NCI-H2196 treated with DMSO at 0.1 percent for 48 hours (cell line): ENCODE measurements around the gene SRL.

Experiments used
- DNase-seq: peaks from one replicate; lab custom pipeline; 2025; ENCODE audit not compliant: unreplicated experiment; lab: John Stamatoyannopoulos, UW

Gene SRL

DNA sequence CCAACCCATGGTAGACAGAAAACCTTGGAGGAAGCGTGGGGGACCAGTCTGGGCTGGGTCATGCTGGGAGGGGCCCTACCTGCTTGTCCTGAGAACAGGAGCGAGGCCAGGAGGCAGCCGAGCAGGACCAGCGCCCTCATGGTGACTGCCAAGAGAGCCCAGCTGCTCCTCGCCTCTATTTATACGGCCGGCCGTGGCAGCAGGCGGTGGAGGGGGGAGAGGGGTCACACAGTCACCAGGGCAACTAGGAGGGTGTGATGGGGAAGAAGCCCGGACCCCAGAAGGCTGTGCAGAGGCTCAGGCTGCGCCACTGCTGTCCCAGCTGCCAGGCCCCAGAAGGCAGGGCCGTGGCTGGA is at the start of gene SRL:
Gene SRL, minus strand, starts transcription at position 153 of the 356 bp plus-strand sequence. Its CDS starts 13 bp downstream, at position 140.
- DNase-seq = no peak

DNA sequence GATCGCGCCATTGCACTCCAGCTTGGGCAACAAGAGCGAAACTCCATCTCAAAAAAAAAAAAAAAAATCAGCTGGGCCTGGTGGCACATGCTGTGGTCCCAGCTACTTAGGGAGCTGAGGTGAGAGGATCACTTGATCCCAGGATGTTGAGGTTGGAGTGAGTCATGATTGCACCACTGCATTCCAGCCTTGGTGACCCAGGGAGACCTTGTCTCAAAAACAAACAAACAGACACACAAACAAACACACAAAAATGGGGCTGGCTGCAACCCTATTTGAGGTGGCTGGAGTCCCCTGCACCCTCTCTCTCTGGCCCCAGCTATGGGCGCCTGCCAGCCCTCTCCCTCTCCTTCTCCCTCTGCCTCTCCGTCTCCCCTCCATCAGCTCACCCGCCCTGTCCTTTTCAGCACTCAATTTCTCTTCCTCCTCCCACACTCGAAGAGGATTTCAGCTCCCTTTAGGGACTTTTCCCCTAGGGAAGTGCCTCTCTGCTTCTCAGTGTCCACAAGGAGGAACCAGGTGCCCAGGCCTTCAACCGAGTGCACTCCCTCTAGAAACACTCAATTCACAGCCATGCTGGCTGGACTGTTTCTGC is 48.5 kb upstream of the SRL start:
- peak; percentile 51 for DNase-seq

DNA sequence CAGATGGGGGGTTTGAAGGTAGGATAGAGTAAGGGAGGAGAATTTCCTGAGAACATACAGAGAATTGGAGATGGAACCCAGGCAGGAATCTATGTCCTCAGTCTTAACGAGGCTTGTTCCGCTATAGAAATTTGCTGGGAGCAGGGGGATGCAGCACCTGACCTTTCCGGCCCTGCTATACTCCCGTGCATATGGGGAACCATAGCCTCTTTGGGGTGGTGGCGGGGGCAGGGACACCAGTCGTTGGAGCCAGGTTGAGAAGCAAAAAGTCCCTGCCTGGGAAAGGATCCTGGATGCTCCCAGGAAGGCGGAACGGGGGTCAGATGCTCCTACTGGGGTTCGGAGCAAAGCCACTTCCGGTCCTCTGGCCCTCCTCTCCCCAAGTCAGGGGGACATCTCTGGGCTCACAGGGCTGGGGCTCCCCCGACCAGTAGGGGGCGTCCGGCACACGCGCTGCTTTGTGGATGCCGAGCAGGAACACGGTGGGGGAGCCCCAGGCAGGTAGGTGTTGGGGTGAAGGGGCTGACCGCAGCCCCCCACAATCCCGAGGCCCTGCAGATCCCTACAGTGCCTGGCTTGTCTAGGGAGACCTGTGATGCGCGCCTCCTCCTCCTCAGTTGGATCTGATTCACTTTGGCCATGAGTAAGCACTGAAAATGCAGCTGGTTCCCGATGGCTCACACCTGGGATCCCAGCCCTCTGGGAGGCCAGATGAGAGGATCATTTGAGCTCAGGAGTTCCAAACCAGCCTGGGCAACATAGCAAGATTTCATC is 46.5 kb upstream of the SRL start:
- DNase-seq = no peak

DNA sequence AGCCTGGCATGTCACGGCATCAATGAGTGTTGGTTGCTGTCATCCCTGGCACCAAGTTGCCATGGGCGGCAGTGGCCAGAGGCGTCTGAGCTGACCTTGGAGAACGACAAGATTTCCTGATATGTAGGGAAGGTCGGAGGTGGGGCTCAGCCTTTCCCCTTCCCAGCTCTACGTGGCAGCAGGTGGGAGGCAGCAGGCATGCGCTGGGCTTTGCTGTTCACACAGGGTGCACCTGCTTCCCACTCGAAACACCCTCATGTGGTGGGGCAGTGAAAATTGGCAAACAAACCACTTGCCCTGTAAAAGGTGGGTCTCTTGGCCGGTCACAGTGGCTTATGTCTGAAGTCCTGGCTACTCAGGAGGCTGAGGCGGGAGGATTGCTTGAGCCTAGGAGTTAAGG is 43.3 kb upstream of the SRL start:
- DNase-seq = no peak

DNA sequence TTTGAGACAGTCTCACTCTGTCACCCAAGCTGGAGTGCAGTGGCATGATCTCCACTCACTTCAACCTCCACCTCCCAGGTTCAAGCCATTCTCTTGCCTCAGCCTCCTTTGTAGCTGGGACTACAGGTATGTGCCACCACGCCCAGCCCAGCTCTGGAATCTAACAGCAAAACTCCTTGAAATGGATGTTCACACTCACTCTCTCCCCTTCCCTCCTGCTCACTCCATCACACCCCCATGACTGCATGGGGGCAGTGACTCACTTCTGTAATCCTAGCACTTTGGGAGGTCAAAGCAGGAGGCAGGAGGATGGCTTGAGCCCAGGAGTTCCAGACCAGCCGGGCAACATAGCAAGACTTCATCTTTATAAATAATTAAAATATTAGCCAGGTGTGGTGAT is 42.1 kb upstream of the SRL start:
- DNase-seq = no peak

DNA sequence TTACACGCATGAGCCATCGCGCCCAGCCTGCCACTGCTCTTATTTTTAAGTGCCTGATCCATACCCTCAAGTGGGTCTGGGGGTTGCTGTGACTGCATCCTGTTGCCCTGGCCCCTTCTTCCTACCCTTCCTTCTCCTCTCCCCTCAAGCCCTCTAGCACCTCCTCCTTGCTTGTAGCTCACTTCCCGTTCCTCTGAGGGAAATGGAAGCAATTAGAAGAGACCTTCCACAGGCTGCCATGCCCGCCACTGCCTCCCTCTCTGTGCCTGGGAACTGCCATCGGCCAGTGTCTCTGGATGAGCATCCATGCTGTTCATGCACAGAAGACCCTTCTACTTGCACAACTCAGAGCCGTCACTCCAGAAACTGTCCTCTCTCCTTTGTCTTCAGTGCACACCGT is 41.6 kb upstream of the SRL start:
- DNase-seq = no peak

DNA sequence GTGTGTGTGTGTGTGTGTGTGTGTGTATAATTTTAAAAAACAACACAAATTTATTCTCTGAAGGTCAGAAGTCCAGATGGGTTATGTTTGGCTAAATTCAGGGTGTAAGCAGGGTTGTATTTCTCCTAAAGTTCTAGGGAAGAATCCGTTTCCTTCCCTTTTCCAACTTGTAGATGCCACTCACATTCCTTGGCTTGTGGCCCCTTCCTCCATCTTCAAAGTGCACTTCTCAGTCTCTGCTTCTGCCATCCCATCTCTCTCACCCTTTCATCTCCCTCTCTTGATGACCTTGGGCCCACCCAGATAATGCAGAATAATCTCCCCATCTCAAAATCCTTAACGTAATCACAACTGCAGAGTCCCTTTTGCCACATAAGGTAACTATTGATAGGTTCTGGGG is 38.7 kb upstream of the SRL start:
- no peak for DNase-seq

DNA sequence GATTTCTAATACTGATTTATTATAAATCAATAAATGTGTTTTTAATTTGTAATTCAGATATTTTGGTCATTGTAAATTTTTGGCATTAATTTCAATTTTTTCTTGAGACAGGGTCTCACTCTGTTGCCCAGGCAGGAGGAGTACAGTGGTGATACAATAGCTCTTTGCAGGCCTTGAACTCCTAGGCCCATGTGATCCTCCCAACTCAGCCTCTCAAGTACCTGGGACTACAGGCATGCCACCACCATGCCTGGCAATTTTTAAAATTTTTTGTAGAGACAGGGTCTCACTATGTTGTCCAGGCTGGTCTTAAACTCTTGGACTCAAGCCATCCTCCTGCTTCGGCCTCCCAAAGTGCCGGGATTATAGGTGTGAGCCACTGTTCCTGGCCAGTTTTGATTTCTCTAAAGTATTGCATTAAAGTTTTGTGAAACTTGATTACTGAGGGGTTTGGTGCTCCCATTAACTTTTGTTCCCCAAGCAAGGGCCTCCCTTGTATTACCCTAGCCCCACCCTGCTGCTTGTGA is 36.2 kb upstream of the SRL start:
- no peak for DNase-seq

DNA sequence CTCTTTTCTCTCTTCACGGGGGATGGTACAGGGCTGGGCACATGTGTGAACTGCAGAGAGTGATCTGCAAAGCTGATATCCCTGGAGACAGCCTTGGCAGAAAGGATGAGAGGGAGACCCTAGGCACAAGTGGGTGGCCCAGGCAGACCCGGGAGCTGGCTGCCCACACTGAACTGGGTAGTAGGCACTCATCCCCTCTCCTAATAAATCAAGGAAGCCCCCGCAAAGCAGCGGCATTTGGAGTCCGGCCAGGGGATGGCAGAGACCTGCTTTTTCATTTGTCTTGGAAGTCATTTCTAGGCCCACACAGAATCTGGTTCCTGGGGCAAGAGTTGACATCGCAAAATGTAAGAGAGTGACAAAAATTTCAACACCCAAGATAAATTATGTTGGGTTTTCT is 34.0 kb upstream of the SRL start:
- DNase-seq = no peak

DNA sequence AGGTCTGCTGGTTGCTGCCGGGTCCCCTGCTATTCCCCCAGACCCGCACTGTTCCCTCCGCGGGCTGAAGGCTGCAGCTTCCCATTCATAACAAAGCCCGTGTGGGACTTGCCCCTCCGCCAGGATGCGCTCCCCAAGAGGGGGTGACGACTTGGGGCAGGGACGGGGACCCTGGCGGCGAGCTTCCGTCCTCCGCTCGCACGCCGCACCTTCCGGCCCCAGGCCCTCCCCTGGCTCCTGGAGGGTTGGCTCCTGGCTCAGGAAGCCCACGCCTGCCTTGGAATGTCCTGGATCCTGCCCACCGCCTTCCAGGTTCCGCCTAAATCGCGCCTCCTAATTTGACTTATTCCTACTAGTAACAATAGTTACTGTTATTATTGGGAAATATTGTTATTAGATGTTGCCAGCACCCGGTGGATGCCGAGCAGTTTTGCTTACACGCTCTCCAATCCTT is 32.0 kb upstream of the SRL start:
- no peak for DNase-seq

DNA sequence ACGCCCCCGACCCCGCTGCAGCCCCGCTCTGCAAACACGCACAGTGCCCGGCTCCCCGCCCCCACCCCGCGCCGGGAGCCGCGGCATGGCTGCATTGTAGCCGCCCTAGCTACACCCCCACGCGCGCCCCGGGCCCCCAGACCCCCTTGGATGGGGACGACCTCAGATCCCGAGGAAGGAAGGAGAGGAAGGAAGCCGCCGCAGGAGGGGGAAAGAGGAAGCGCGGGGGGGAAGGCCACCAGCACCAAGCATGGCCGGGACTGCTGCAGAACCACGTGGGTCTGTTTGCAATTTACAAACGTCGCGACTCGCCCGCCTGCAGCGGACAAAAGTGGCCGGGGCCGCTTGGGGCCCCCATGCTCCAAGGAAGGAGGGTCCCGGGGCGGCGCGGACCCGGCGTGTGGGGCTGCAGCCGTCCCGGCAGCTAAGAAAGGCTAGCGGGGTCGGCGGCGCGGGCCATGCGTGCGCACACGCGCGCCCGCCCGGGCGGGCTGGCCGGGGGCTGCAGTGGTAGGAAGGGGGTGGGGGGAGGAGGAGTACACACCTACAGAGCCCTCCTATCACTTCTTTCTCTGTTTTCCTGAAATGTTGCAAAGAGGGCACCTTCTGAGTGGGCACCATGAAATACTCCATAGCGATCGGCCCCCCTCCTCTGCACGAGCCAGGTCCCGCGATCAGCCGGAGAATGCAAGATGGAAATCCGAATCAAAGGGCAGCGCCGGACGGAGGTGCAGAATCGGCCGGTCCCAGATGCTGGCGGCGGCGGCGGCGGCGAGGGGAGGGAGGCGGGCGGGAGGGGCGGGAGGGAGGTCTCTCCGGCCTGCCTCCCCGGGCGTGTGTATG is 30.5 kb upstream of the SRL start:
- no peak for DNase-seq

DNA sequence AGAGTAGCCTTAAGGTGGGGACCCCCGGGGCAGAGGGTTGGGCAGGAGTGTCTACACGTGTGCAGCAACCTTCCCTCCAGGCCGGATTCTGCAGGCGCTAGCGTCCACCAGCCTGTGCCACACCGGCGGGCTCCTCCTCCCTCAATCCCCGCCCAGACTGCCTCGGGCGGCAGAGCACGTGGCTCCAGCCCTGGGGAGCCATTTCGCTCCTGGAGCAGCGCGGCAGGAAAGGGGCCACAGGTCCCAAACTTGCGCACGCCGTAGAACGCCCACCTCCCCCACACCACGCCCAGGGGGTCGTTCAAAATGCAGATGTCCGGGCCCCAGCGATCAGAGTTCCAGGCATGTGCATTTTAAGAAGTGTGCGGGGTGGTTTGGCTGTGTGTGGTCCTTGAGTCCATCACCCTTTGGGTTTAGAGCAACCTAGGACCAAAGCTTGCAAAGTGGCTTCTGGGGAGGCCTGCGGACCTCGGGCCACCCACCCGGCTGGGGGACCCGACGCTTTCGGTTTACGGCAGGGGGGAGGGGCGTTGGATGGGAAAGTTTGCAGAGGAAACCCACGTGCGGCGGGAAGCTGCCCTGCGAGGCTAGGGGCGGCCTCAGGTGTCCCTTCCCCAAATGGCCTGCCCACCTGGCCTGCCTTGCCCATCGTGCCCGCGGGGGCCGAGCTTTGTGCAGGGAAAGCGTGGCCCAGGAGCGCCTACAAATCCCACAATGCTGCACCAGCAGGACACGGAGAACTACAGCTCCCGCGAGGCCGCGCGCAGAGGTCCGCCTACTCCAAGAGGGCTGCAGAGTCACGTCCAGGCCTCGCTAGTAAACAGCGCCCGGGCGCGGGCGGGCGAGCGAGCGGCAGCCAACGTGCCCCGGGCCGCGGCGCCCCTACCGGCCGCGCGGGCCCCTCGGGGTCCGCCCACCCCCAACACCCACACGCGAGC is 29.6 kb upstream of the SRL start:
- DNase-seq = peak; percentile 82

DNA sequence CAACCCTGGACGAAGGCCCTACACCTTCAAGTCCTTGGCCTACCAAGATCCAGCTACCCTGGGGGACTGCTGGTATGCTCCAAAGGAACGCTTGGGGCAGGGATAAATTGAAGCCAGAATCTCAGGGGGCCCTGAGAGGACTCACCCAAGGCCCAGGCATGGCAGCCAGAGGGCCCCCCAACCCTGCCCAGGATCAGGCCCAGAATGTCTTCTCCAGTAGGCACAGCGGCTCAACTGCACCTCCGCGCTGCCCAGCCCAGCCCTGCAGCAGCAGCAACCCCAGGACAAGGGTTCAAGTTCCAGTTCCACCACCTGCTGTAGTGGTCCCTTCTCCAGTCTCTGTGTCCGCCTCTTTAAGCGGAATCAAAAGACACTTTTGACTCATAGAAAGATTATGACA is 28.7 kb upstream of the SRL start:
- DNase-seq = no peak

DNA sequence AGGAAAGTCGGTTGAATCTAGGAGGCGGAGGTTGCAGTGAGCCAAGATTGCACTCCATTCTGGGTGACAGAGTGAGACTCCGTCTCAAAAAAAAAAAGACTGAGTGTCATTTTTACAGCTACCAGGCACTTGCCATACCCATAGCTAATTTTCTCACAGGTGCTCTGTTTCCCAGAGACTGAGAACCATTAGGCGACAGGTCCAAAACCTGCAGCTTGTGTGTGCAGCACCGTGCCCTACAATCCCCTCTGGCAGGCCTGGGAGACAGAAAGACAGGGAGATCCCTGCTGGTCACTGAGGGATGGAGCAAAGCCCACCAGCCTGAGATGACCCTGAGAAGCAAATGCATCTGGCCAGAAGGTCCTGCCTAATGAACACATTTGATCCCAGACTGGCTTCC is 28.2 kb upstream of the SRL start:
- no peak for DNase-seq

DNA sequence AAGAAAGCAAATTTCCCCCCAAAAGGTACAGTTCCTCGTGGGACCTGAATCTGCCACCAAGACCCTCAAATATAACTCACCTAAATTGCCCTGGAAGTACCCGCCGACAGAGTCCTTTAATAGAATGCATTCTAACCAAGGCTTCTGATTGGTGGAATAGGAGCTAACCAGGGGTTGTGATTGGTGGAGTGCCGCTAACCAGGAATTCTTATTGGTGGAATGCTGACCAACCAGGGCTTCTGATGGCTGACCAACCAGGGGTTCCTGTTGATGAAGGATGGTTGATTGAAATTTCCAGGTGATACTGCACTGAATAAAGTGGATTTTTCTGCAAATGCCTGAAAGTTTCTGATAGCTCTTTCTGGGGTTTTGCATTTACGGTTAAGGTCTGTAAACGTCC is 24.5 kb upstream of the SRL start:
- DNase-seq = peak; percentile 16

DNA sequence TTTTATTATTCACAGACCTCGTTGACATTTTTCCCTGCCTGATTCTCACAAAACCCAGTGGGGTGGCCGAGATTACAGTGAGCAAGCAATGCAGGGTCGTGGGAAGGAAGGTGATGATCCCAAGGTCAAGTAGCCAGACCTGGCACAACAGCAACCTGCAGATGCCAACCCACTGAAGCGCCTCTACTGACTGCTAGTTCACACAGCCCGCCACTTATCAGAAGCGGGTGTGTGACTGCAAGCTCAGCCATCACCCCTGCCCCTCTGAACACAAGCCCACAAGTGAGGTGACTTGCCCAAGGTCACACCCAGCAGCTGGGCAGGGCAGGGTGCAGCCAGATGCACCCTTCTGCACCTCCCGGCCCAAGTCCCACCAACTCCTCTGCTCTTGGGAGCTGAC is 23.8 kb upstream of the SRL start:
- no peak for DNase-seq

DNA sequence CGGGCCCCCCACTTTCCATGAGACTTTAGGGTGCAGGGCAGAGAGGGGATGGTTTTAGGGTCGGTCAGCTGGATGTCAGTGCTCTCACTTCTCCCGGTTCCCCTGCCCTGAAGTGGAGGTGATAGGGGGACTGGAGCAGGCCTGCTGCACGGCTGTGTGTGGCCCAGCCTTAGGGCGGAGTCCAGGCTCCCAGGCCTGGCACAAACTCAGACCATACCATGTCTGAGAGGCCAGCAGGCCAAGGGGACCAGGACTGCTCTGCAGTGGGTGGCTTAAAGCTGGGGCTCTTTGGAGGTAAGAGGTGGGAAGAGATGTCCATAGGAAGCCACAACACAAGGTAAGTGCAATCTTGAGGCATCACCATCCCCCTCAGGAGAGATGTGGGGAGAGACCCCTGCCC is 22.7 kb upstream of the SRL start:
- DNase-seq = no peak

DNA sequence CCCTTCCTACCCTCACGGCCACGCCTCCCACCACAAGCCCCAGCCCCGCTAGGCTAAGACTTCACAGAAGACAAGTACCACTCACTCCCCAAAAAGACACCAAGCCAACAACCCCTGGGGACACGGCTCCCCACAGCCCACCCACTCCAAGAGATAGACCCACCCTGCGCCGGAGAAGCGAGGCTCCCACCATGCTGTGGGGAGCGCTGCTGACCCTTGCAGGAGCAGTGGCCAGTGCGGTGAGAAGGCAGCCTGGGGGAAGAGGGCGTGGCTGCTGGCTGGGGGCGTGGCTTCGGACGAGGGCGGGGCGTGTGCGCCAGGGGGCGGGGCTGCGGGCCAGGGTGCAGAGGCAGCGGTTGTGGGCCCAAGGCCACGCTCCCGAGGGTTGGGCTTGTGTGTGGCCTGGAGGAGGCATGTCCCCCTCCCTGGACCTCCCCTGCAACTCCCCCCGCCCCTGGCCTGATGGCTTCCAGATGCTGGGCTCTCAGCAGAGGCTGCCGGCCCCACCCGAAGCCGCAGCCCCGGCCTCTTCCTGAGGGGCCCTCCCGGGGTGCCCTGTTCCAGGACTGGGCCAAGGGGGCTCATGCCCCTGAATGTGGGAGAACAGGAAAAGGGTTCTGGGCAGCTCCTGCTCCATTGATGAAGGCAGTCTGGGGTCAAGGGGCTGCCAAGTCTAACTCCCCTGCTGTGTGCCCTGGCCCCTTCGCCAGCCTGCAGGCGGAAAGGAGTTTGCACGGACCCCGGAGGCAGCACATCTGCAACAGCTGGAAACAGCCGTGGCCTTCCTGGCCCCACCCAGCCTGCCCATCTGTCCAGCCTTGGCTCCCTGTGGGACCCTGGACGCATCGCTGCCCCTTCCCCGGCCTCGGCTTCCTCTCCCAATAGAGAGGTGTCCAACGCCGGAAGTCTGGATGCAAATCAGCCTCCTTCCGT is 21.9 kb upstream of the SRL start:
- no peak for DNase-seq

DNA sequence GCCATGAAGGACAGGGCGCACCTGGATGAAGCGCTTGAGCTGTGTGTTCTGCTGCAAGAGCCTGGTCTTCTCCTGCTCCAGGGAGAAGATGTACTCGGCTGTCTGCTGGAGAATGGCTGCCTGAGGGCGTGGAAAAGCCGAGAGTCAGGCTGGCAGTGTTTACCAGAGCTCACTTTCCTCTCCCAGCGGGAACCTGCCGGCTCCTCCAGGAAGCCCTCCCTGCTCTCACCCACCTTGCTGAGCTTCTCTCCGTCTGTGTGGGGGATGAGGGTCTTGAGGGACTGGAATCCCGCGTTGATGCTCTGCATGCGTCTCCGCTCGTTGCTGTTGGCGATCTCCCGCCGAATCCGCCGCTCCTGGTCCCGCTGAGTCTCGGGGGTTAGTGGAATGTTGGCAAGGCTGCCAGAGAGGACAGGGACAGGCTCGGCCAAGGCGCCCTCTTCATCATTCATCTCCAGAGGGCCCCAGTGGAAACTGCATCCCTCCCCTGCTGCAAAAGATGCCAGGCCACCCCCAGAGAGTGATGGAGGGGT is 20.5 kb upstream of the SRL start:
- DNase-seq = no peak
